ENCODE measurements around the gene VAT1. TPM values are rescaled to one million over a fixed set of nuclear protein-coding genes. Genes with fewer than 3 reads are reported as not detected.
A peak's percentile ranks its signal among the peaks of the same experiment; 100 is the strongest.
"Not testable (repeated sequence)": the region's sequence is repeated elsewhere in the genome, so short reads cannot be mapped to it uniquely, and the experiment has no call there.

The VAT1 gene
- total and polyA plus RNA-seq, 7 experiments from 2014 or later: 12.8 to 52.3 (median 34.9) TPM

- Histone ChIP-seq H3K4me1 (ENCODE audit: control insufficient read depth in 2 of 2, insufficient read depth in 2 of 2, low read length in 2 of 2) (no peaks in the 10 kb centered on the region), H3K36me3 (ENCODE audit: control insufficient read depth in 2 of 3, insufficient read depth in 3 of 3, low read length in 3 of 3) (peaks cover 0 to 45% (median 6%) of the 10 kb centered on the region in 3 experiments), H3K4me3 (ENCODE audit: low read length) (no peak overlapping the region), H3K27ac (ENCODE audit: low read depth, low read length) (peak overlapping the region; percentile 12), H3K27me3 (ENCODE audit: control insufficient read depth in 2 of 2, insufficient read depth in 2 of 2, low read length in 2 of 2) (no peaks in the 10 kb centered on the region), H3K9me3 (ENCODE audit: control insufficient read depth in 2 of 3, low read length in 3 of 3) (no peaks in the 10 kb centered on the region)
- ChIA-PET POLR2A (interaction anchor here (1.0 kb wide), 1 partner anchor 12 kb away, joined by 3 read pairs; the partner anchor contains the start of gene VAT1), CTCF (interaction anchor here (0.6 to 1.9 kb wide), 2 partner anchors 12 to 14 kb away, joined by 3 to 6 read pairs; partner anchors contain the start of genes RND2 and RPL27)
- DNase-seq (no peak), ATAC-seq (no peak)
- intact Hi-C loops (cut with micrococcal nuclease): no loop called here
- peak overlapping the region in 7 of 9 donors; percentile 17 to 65 (median 31) for H3K27ac Mint-ChIP-seq
- H3K4me3 Mint-ChIP-seq: peak overlapping the region in 2 of 10 donors; percentile 21 to 45
- no peaks in the 10 kb centered on the region for H3K9me3 Mint-ChIP-seq
- H3K36me3 Mint-ChIP-seq: peaks cover 0 to 22% (median 0%) of the 10 kb centered on the region in 5 donors
- no peaks in the 10 kb centered on the region for H3K27me3 Mint-ChIP-seq
- H3K4me1 Mint-ChIP-seq: peaks cover 6 to 29% (median 25%) of the 10 kb centered on the region in 7 donors
Observed at GRCh38 chr17:43010667-43011308, 11.4 kb downstream of the VAT1 start.

DNA sequence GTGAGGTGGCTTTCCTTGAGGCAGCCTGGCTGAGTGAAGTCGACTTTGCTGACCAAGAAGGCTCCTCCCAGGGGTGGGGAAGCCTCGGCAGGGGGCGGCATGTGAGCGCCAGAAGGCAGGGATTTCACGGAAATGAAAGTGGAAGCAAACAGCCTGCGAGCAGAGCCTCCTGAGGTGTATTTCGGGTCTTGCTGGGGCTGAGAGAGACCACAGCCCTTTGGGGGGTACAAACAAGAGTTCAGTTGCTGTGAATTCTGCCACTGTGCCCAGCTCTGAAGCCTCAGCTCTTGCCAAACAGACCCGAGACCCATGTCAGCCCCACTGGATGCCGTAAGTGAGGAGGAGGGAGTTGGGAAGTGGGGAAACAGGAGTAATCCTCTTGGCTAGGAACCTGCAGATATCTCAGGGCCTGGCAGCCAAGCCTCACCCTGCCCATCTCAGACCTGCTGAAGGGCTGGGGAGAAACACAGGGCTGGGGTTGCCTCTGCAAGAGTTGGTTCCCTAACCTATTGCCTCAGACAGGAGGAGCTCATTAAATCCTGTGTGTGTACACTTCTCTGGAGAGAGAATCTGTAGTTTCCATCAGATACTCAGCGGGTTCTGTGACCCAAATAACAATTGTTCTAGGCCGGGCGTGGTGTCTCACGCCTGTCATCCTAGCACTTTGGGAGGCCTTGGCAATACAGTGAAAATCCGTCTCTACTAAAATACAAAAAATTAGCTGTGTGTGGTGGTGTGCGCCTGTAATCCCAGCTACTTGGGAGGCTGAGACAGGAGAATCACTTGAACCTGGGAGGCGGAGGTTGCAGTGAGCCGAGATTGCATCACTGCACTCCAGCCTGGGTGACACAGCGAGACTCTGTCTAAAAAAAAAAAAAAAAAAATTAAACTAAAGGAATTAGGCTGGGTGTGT is 15.3 kb downstream of the VAT1 start, which contains the start of gene IFI35:
IFI35 (plus strand) TSS at position 146 of the 913 bp plus-strand sequence; CDS start at position 310, 164 bp downstream.
- Histone ChIP-seq H3K36me3 (ENCODE audit: control insufficient read depth in 2 of 3, insufficient read depth in 3 of 3, low read length in 3 of 3) (peaks cover 4 to 27% (median 5%) of the 10 kb centered on the region in 3 experiments), H3K27ac (ENCODE audit: low read depth, low read length) (peak within 1 kb of the TSS; percentile 99), H3K4me3 (ENCODE audit: low read length) (peak within 1 kb of the TSS; percentile 97), H3K9me3 (ENCODE audit: control insufficient read depth in 2 of 3, low read length in 3 of 3) (no peaks in the 10 kb centered on the region), H3K27me3 (ENCODE audit: control insufficient read depth in 2 of 2, insufficient read depth in 2 of 2, low read length in 2 of 2) (no peaks in the 10 kb centered on the region), H3K4me1 (ENCODE audit: control insufficient read depth in 2 of 2, insufficient read depth in 2 of 2, low read length in 2 of 2) (no peaks in the 10 kb centered on the region)
- peak; percentile 99 for ATAC-seq
- no peaks in the 10 kb centered on the region for H3K27me3 Mint-ChIP-seq
- peaks cover 0 to 11% (median 4%) of the 10 kb centered on the region in 5 donors for H3K36me3 Mint-ChIP-seq
- H3K9me3 Mint-ChIP-seq: no peaks in the 10 kb centered on the region
- intact Hi-C loops (cut with micrococcal nuclease): loop anchor here (1.0 to 2.0 kb wide), 13 partner anchors 9 to 476 kb away; partner anchors contain the start of genes NBR1 (in 2 of the 2), BRCA1 (in 1 of the 2), DHX8 (in 1 of the 2) and PTGES3L (in 1 of the 2)
- H3K4me3 Mint-ChIP-seq: peak within 1 kb of the TSS; percentile 86 to 100 (median 100)
- H3K27ac Mint-ChIP-seq: peak within 1 kb of the TSS; percentile 94 to 100 (median 100)
- ChIA-PET CTCF (interaction anchor here (0.6 to 1.2 kb wide), 10 partner anchors 9 to 398 kb away, joined by 3 to 10 read pairs (median 3); partner anchors contain the start of genes RETREG3, RPL27 and TMEM106A), POLR2A (interaction anchor here (0.7 to 3.2 kb wide), 11 partner anchors 8 to 354 kb away, joined by 3 to 31 read pairs (median 4); partner anchors contain the start of genes RPL27, TMEM106A and VAT1)
- H3K4me1 Mint-ChIP-seq: peaks cover 6 to 25% (median 24%) of the 10 kb centered on the region in 7 donors
- DNase-seq: peak; percentile 63 to 85 (median 82)

GRCh38 chr17:43003542-43004172 is 18.5 kb downstream of the VAT1 start:
- H3K9me3 ChIP-seq (ENCODE audit: control insufficient read depth in 2 of 3, low read length in 3 of 3): no peaks in the 10 kb centered on the region
- Mint-ChIP-seq H3K36me3 (peaks cover 0 to 24% (median 17%) of the 10 kb centered on the region in 5 donors), H3K4me3 (no peak overlapping the region), H3K27me3 (no peaks in the 10 kb centered on the region), H3K4me1 (peaks cover 11 to 29% (median 23%) of the 10 kb centered on the region in 7 donors), H3K9me3 (no peaks in the 10 kb centered on the region), H3K27ac (peak overlapping the region in 5 of 9 donors; percentile 14 to 29 (median 21))
- intact Hi-C loops (cut with micrococcal nuclease): no loop called here
- ATAC-seq (no peak), DNase-seq (no peak)
- peak overlapping the region; percentile 57 for H3K27ac ChIP-seq (ENCODE audit: low read depth, low read length)
- ChIA-PET CTCF (interaction anchor here (0.7 to 1.2 kb wide), 2 partner anchors 104 to 336 kb away, joined by 3 read pairs; no protein-coding TSS in a partner anchor), POLR2A (no interaction called here)
- H3K27me3 ChIP-seq (ENCODE audit: control insufficient read depth in 2 of 2, insufficient read depth in 2 of 2, low read length in 2 of 2): no peaks in the 10 kb centered on the region
- peaks cover 8 to 38% (median 10%) of the 10 kb centered on the region in 3 experiments for H3K36me3 ChIP-seq (ENCODE audit: control insufficient read depth in 2 of 3, insufficient read depth in 3 of 3, low read length in 3 of 3)
- H3K4me1 ChIP-seq (ENCODE audit: control insufficient read depth in 2 of 2, insufficient read depth in 2 of 2, low read length in 2 of 2): peaks cover 10 to 12% of the 10 kb centered on the region in 2 donors
- no peak overlapping the region for H3K4me3 ChIP-seq (ENCODE audit: low read length)

- H3K27me3 Mint-ChIP-seq; ATAC-seq; H3K4me3 ChIP-seq (ENCODE audit: low read length); H3K4me3 Mint-ChIP-seq; H3K9me3 ChIP-seq (ENCODE audit: control insufficient read depth in 2 of 3, low read length in 3 of 3); intact Hi-C loops (cut with micrococcal nuclease); DNase-seq; H3K9me3 Mint-ChIP-seq; H3K27me3 ChIP-seq (ENCODE audit: control insufficient read depth in 2 of 2, insufficient read depth in 2 of 2, low read length in 2 of 2); CTCF ChIA-PET: not testable (repeated sequence)
- Mint-ChIP-seq H3K36me3 (peaks cover 0 to 21% (median 17%) of the 10 kb centered on the region in 5 donors), H3K27ac (peak overlapping the region in 3 of 9 donors; percentile 59 to 70 (median 65)), H3K4me1 (peaks cover 21 to 29% (median 24%) of the 10 kb centered on the region in 7 donors)
- Histone ChIP-seq H3K4me1 (ENCODE audit: control insufficient read depth in 2 of 2, insufficient read depth in 2 of 2, low read length in 2 of 2) (peaks cover 15 to 18% of the 10 kb centered on the region in 2 donors), H3K27ac (ENCODE audit: low read depth, low read length) (peak overlapping the region; percentile 97), H3K36me3 (ENCODE audit: control insufficient read depth in 2 of 3, insufficient read depth in 3 of 3, low read length in 3 of 3) (peaks cover 8 to 38% (median 10%) of the 10 kb centered on the region in 3 experiments)
- POLR2A ChIA-PET: interaction anchor here (1.4 kb wide), 1 partner anchor 171 kb away, joined by 4 read pairs; no protein-coding TSS in a partner anchor
Observed at GRCh38 chr17:43000894-43001293, 21.3 kb downstream of the VAT1 start.

DNA sequence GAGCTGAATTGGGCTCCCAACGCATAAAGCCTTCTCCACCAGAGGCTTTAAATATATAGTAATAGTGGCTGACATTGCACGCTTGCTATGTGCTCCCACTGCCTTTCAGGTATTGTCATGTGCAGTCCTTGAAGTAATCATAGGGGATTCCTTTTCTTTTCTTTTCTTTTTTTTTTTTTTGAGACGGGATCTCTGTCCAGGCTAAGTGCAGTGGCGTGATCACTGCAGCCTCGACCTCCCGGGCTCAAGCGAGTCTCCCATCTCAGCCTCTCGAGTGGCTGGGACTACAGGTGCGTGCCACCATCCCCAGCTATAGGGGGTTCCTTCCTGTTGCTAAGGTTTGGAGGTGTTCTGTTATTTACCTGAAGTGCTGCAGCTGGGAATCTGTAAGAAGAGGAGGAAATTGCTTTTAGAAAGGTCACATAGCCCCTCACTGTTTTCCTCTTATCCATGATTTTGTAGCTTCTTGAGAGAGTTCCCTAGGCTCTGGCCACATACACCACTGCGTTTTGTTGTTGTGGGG is 23.1 kb downstream of the VAT1 start:
- POLR2A ChIA-PET: interaction anchor here (0.5 to 3.4 kb wide), 22 partner anchors 8 to 1199 kb away, joined by 3 to 68 read pairs (median 9); partner anchors contain the start of genes BECN1, DHX8, DNAJC7 and IFI35

More for the DNA sequence above, 23.1 kb downstream of the VAT1 start:
- H3K4me3 ChIP-seq (ENCODE audit: low read length): peak overlapping the region; percentile 91
- Mint-ChIP-seq H3K4me3 (peak overlapping the region; percentile 74 to 98 (median 95)), H3K27me3 (no peaks in the 10 kb centered on the region), H3K9me3 (no peaks in the 10 kb centered on the region), H3K36me3 (peaks cover 0 to 22% (median 17%) of the 10 kb centered on the region in 5 donors), H3K4me1 (peaks cover 17 to 29% (median 24%) of the 10 kb centered on the region in 7 donors), H3K27ac (peak overlapping the region; percentile 89 to 100 (median 99))
- peaks cover 15 to 18% of the 10 kb centered on the region in 2 donors for H3K4me1 ChIP-seq (ENCODE audit: control insufficient read depth in 2 of 2, insufficient read depth in 2 of 2, low read length in 2 of 2)
- CTCF ChIA-PET: interaction anchor here (0.9 to 2.4 kb wide), 5 partner anchors 12 to 485 kb away, joined by 3 to 10 read pairs (median 6); partner anchors contain the start of genes DHX8 and TMEM106A
- DNase-seq (no peak), ATAC-seq (no peak)
- H3K9me3 ChIP-seq (ENCODE audit: control insufficient read depth in 2 of 3, low read length in 3 of 3): no peaks in the 10 kb centered on the region
- H3K36me3 ChIP-seq (ENCODE audit: control insufficient read depth in 2 of 3, insufficient read depth in 3 of 3, low read length in 3 of 3): peaks cover 8 to 38% (median 10%) of the 10 kb centered on the region in 3 experiments
- no peaks in the 10 kb centered on the region for H3K27me3 ChIP-seq (ENCODE audit: control insufficient read depth in 2 of 2, insufficient read depth in 2 of 2, low read length in 2 of 2)
- intact Hi-C loops (cut with micrococcal nuclease): loop anchor here (2.0 to 5.0 kb wide), 5 partner anchors 166 to 483 kb away; partner anchors contain the start of genes PSME3 (in 2 of the 2), DHX8 (in 1 of the 2), PSMC3IP (in 1 of the 2) and RETREG3 (in 1 of the 2)
- H3K27ac ChIP-seq (ENCODE audit: low read depth, low read length): peak overlapping the region; percentile 97
